HG03354 (cell line): ENCODE data around the gene RAE1.

ENCODE experiments used
- ATAC-seq: cut with Tn5 transposase; IDR thresholded peaks from one replicate; pipeline ENCODE4 v1.9.1; 2021; ENCODE audit warnings: mild to moderate bottlenecking; ENCODE audit not compliant: unreplicated experiment, poor library complexity, severe bottlenecking

RAE1 gene

DNA sequence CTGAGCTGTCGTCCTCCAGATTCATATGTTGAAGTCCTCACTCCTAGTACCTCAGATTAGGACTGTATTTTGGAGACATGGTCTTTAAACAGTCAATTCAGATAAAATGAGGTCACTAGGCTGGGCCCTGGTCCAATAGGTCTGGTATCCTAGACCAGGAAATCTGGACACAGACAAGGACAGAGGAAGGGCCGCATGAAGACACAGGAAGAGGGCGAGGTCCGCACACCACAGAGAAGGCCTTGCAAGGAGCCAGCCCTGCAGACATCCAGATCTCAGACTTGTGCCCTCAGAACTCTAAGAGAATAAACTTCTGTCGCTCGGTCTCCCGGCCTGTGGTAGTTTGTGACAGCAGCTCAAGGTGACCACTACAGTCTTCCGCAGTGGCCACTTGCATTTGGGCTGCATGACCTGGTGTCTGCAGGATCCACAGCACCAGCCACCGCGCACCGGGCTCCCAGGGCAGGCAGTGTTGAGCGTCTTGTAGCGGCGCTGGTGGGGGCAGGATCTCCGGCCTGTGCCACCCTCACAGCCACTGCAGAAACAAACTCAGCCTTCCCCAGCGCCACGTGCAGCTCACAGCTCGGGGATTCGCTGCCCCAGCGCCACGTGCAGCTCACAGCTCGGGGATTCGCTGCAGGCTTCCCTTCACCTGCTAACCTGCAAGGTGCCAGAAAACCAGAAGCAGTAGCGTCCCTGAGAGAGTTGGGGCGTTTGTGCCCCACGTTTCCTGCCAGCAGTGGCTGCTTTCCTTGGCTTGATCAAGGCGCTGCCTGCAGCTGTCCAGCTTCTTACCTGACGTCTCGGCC, 34.1 kb downstream of the RAE1 start:
- ATAC-seq = no peak

DNA sequence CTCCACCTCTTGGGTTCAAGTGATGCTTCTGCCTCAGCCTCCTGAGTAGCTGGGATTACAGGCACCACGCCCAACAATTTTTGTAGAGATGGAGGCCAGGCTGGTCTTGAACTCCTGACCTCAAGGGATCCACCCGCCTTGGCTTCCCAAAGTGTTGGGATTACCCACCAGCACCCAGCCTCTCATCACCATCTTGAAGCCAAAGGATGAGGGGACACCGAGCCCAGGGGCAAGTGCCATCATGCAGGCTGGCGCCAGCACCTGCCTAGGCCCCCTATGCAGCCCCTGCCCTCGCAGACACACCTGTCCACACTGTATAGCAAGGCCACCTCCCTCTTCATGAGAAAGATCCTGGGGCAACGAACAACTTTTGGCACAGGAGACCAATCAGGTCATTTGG, 34.9 kb downstream of the RAE1 start:
- no peak for ATAC-seq

DNA sequence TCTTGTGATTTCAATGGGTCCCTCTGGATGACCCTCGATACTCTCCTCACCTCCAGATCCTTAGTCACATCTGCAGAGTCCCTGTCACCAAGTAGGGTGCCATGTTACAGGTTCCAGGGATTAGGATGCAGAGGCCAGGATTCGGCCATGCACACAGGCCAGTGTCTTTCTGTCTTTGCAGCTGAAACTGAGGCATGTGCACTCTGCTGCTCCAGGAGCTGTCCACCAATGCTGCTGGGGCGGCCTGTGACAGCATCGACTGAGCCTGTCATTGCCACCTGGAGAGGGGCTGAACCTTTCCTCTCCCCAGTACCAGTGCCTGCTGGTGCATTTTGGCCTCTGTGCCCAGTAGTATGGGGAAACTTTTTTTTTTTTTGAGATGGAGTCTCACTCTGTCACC, 35.7 kb downstream of the RAE1 start:
- no peak for ATAC-seq

- no peak for ATAC-seq
Observed at GRCh38 chr20:57387463-57387862, 36.4 kb downstream of the RAE1 start.

DNA sequence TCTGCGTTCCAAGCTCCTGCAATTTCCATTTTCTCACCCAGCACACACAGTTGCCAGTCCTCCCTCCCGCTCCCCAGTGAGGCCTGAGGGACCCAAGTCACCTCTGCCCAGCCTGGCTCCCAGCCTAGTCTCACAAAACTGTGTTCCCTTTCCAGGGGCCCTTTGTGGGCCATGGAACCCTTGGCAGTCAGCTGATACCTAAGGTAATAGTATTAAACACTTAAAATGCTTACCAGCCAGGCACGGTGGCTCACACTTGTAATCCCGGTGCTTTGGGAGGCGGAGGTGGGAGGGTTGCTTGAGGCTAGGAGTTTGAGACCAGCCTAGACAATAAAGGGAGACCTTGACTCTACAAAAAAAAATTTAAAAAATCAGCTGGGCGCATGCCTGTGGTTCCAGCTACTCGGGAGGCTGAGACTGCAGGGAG, 36.9 kb downstream of the RAE1 start:
- no peak for ATAC-seq

GRCh38 chr20:57388953-57389694, 38.1 kb downstream of the RAE1 start:
- ATAC-seq = peak; percentile 28

GRCh38 chr20:57389695-57390603, 38.9 kb downstream of the RAE1 start:
- peak; percentile 15 for ATAC-seq

DNA sequence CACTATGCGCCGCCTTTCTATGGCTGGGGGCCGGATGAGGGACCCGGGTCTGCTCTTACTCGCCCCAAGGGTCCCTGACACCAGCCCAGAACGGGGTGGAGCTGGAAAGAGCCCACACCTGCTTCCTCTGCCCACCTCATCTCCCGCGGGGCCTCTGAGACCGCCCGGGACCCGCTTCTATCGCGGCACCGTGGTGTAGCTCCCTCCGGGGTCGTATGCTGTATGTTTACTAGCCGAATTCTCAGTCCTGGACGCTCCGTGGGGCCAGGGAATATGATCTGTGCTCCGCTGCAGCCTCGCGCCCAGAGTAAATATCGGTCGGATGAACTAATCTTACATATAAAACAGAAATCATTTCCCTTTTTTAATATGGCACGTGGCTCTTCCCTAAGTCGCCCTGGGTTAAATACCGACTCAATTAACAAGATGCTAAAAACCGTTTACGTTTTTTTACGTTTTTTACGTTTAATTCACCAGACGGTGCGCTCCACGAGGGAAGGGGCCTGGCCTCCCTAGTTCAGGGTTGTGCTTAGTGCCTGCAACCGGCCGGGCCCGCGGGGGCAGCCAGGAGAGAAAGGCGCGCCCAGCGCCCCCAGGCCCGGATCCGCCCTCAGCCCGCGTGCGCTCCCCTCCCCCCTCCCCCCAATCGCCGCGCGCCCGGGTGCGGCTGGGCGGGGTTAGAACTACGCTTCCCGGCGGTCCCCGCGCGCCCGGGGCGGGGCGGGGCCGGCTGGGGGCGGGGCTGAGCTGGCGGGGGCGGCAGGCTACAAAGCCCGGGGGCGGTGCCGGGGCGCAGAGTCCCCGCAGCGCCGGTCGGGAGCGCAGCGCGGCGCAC, 39.8 kb downstream of the RAE1 start, which contains the start of gene RBM38:
TSS of gene RBM38 (plus strand) at position 793 of the 835 bp plus-strand sequence. CDS start 186 bp downstream, outside the sequence.
- peak; percentile 47 for ATAC-seq

DNA sequence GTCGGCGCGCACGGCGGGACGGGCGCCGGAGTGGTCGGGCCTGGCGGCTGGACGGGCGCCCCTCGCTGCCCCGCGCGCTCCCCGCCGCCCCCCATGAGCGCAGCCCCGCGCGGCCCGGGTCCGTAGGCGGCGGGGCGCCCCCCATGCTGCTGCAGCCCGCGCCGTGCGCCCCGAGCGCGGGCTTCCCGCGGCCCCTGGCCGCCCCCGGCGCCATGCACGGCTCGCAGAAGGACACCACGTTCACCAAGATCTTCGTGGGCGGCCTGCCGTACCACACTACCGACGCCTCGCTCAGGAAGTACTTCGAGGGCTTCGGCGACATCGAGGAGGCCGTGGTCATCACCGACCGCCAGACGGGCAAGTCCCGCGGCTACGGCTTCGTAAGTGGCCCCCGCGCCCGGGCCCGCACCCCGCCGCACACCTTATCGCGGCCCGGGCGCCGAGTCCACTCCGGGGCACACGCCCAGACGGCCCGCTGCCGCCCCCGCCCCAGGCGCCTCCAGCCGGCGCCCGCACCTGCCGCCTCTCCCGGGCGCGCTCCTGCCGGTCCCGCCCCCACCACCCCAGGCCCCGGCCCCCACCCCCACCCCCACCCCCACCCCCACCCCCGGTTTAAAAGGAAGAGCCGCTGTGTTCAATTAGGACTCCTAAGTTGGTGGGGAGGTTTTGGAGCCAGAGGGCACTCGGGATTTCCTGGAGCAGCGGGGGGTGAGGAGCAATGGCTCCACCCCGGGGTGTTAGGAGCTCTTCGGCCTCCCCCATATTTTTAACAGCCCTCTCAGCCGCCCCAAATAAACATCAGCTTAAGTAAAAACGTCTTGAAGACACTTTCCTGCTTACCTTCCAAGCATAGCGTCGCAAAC, 40.6 kb downstream of the RAE1 start:
- ATAC-seq = peak; percentile 6

GRCh38 chr20:57392512-57393271, 41.6 kb downstream of the RAE1 start:
- ATAC-seq = peak; percentile 22

GRCh38 chr20:57393321-57394120, 42.5 kb downstream of the RAE1 start:
- no peak for ATAC-seq

DNA sequence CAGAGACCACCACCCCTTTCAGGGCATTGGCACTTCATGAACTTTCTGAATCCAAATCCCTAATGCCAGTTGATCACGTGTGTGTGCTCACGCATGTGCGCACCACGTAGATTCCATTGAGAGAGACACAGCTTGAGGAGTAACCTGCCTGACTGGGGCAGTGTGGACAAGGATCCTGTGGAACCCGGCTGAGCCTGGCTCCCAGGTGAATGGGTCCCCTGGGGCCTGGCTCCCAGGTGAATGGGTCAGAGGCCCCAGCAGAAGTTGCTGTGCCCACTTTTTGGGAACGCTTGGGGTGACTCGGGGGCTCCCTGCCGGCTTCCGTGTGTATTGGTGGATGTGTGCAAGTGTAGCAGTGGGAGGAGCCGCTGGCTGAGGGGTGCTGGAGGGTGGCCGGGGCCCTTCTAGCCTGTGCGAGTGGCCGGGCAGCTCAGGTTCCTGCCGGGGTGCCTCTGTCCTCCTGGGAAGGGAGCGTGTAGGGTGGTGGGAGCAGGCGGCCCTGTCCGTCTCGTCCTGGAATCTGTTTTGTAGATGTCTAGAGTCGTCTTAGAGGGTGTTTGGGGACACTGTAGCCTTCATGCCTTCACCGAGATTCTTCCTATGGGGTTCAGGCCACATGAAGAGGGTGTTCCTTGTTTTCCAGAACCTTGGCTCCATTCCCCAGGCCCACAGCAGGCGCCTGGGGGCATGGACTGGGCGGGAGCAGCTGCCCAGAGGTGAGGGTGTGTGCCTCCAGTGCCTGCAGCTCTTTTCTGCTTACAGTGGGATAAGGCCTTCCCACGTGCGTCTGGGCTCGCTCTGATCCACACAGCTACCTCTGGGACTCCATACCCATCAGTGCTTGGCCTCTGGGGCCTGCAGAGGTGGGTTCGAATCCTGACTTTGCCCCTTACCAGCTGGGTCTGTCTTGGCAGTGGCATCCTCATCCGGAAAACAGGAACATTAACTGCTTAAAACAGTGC, 43.3 kb downstream of the RAE1 start:
- no peak for ATAC-seq

DNA sequence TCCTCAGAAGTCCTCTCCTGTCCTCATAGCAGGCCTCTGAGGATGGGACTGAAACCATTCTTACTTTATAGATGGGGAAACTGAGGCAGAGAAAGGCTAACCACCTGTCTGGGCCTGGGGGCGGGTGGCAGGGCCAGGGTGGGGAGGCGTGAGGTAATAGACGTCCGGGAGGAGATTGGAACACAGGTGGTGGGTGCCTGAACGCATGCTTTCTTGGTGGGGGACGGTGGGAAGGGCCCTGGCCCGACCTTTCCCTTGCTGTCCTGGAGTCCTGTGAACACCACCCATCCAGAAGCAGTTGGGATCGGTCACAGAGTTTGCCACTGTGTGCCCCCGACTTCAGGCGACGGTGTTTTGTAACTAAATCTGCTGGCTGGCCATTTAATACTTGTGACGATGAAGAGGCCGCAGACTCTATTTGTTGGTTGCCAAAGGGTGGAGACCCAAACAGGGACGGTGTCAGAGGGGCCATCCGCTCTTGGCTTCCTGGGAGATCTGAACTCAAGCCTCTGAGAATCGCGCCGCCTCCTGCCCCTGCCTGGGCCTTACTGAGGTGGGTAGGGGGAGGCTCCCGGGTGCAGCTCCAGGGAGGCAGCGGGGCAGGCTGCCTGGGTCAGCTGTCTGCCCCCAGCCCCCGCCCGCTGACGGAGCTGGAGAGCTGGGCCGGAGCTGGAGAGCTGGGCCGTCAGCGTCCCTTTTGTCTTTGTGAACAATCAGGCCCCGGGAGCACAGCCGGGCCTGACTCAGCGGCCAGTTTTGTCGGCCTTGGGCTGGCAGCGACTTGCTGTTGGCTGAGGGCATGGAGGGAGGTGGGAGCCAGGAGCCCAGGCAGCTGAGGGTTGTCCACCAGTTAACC, 44.3 kb downstream of the RAE1 start:
- ATAC-seq = no peak

- no peak for ATAC-seq
Observed at GRCh38 chr20:57396212-57396983, 45.3 kb downstream of the RAE1 start.
